Testis (tissue), 3 donors: ENCODE data around the gene SLC35E1. TPM values are rescaled to one million over a fixed set of nuclear protein-coding genes. Genes with fewer than 3 reads are reported as not detected.

ENCODE experiments used
- DNase-seq: peaks from one replicate; pipeline ENCODE4 v3.0.0-alpha.2; 2019
- H3K27ac ChIP-seq, 2 donors: fragments of 200-600 bp; sonication (generic); one replicate each; pipeline ENCODE4 v1.5.1; 2019
- H3K27me3 ChIP-seq: fragments of 200-600 bp; sonication (generic); one replicate; pipeline ENCODE4 v1.5.1; 2019
- H3K36me3 ChIP-seq: fragments of 200-600 bp; sonication (generic); one replicate; pipeline ENCODE4 v1.5.1; 2017; ENCODE audit warnings: low read depth; ENCODE audit errors: missing control alignments
- H3K4me1 ChIP-seq: fragments of 200-600 bp; sonication (generic); one replicate; pipeline ENCODE4 v1.5.1; 2019
- H3K4me3 ChIP-seq, 2 donors: fragments of 200-600 bp; sonication (generic); one replicate each; pipeline ENCODE4 v1.5.1; 2017 to 2019
- H3K9me3 ChIP-seq: fragments of 200-600 bp; sonication (generic); one replicate; pipeline ENCODE4 v1.5.1; 2017
- POLR2A ChIP-seq: fragments of 450-650 bp; IDR thresholded peaks from one replicate; pipeline ENCODE4 v1.6.1; 2017; ENCODE audit warnings: antibody characterized with exemption, mild to moderate bottlenecking, moderate library complexity
- WGBS, 2 donors: methylation state at CpG; one replicate each; pipeline ENCODE4 v1.1.5; 2018; 5-methylcytosine and 5-hydroxymethylcytosine counted together
- intact Hi-C: fragments of 100-400 bp; cut with DNase I; formaldehyde crosslinking; loops from one replicate; pipeline ENCODE4 v1.15.1; 2023; ENCODE audit warnings: low total_unique reads
- polyA plus RNA-seq: library from polyadenylated mRNA; stranded (reverse); fragments of 350-450 nt; fragmentation: Illumina TruSeq; extraction: RNeasy Lipid Tissue Mini Kit (QIAGEN cat#74804); gene quantifications from one replicate; pipeline ENCODE4 v1.2.3, GENCODE V29; 2014; ENCODE audit warnings: low read depth, low replicate concordance; ENCODE audit not compliant: insufficient read depth
- total RNA-seq, 2 donors: library from RNA; depleted of rRNA; stranded (reverse); fragments of >200 nt; gene quantifications; one replicate each; pipeline ENCODE4 v1.2.3, GENCODE V29; 2016
- TF ChIP-seq, protein P1 (sequence below), 3 experiments: fragments of 450-650 bp in 2 of 3; fragments of 200-600 bp in 1 of 3; sonication (generic) in 1 of 3; IDR thresholded peaks; one replicate each; pipeline ENCODE4 v1.5.1; 2016 to 2019; ENCODE audit warnings: antibody characterized with exemption in 3 of 3, mild to moderate bottlenecking in 2 of 3, moderate library complexity in 1 of 3

The SLC35E1 gene
- total and polyA plus RNA-seq, 3 donors from 2014 or later, result 20.3 to 56.3 (median 54.0) TPM

DNA sequence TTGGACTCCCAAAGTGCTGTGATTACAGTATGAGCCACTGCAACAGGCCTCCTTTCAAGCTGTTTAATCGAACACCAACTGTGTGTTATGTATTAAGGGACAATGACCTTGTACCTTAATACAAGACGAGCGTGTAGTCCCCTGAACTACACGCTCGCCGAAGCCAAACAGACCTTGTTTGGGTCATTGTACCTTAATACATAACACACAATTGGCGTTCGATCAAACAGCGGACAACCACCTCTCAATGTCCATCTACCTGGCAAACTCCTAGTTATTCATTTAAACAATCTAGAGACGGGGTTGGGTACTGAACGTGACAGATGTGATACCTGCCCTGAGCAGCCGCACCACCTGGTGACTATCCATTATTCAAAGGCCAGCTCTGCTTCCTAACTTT, 31.3 kb downstream of the SLC35E1 start:
- Histone ChIP-seq H3K27me3 (no peaks in the 10 kb centered on the region), H3K4me3 (peak overlapping the region; percentile 70 to 87), H3K27ac (no peak overlapping the region), H3K4me1 (peaks cover 20% of the 10 kb centered on the region), H3K36me3 (no peaks in the 10 kb centered on the region), H3K9me3 (no peaks in the 10 kb centered on the region)
- intact Hi-C loops, result no loop called here
- TF ChIP-seq, protein P1, sequence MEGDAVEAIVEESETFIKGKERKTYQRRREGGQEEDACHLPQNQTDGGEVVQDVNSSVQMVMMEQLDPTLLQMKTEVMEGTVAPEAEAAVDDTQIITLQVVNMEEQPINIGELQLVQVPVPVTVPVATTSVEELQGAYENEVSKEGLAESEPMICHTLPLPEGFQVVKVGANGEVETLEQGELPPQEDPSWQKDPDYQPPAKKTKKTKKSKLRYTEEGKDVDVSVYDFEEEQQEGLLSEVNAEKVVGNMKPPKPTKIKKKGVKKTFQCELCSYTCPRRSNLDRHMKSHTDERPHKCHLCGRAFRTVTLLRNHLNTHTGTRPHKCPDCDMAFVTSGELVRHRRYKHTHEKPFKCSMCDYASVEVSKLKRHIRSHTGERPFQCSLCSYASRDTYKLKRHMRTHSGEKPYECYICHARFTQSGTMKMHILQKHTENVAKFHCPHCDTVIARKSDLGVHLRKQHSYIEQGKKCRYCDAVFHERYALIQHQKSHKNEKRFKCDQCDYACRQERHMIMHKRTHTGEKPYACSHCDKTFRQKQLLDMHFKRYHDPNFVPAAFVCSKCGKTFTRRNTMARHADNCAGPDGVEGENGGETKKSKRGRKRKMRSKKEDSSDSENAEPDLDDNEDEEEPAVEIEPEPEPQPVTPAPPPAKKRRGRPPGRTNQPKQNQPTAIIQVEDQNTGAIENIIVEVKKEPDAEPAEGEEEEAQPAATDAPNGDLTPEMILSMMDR (IDR thresholded peaks at IDR 0.05), result no peak
- TF ChIP-seq POLR2A, result no peak
- no peak for DNase-seq
- 57 to 59% methylated on average over 12 of the region's 12 CpGs for WGBS, 2 donors

DNA sequence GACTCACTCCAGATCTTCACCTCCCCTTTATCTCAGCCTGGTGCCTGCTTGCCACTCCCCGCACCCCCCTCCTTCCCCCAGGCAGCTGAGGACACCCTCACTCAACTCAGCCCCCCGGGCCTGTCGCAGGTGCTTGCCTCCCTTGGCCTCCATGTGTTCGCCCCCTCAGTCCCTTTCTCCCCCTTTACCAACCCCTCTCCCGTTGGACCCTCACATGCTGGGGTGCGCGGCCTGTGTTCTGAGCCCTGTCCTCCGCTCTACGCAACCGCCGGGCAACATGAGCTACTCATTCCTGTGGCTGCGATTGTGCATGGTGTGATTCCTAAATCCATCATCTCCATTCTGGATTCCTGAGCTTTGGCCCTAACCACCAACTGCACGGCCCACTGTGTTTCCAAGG, 35.1 kb downstream of the SLC35E1 start:
- Histone ChIP-seq H3K36me3 (no peaks in the 10 kb centered on the region), H3K27me3 (no peaks in the 10 kb centered on the region), H3K4me3 (no peak overlapping the region), H3K4me1 (peaks cover 13% of the 10 kb centered on the region), H3K27ac (no peak overlapping the region), H3K9me3 (no peaks in the 10 kb centered on the region)
- 90 to 91% methylated on average over 13 of the region's 13 CpGs for WGBS, 2 donors
- intact Hi-C loops, result no loop called here
- TF ChIP-seq POLR2A, result no peak
- TF ChIP-seq, protein P1 (IDR thresholded peaks at IDR 0.05), result no peak
- no peak for DNase-seq

- 95 to 97% methylated on average over 7 to 9 of the region's 9 CpGs for WGBS, 2 donors
- intact Hi-C loops, result no loop called here
- Histone ChIP-seq H3K36me3 (no peaks in the 10 kb centered on the region), H3K27ac (no peak overlapping the region), H3K9me3 (no peaks in the 10 kb centered on the region), H3K4me3 (no peak overlapping the region), H3K4me1 (peaks cover 8% of the 10 kb centered on the region), H3K27me3 (no peaks in the 10 kb centered on the region)
- TF ChIP-seq, protein P1 (IDR thresholded peaks at IDR 0.05), result no peak
- no peak for TF ChIP-seq POLR2A
- DNase-seq, result no peak
These were observed 36.1 kb downstream of the SLC35E1 start for GRCh38 chr19:16536130-16536529.

GRCh38 chr19:16535381-16535780, 36.8 kb downstream of the SLC35E1 start:
- H3K27ac ChIP-seq, result no peak overlapping the region
- DNase-seq, result no peak
- H3K4me1 ChIP-seq, result peaks cover under 1% of the 10 kb centered on the region
- H3K4me3 ChIP-seq, result no peak overlapping the region
- 89% methylated on average over 18 of the region's 18 CpGs; no CpG with 5 or more reads in 1 of the 2 donors for WGBS, 2 donors
- TF ChIP-seq POLR2A, result no peak
- TF ChIP-seq, protein P1 (IDR thresholded peaks at IDR 0.05), result no peak
- no peaks in the 10 kb centered on the region for H3K36me3 ChIP-seq
- H3K27me3 ChIP-seq, result no peaks in the 10 kb centered on the region
- no peaks in the 10 kb centered on the region for H3K9me3 ChIP-seq
- intact Hi-C loops, result no loop called here

DNA sequence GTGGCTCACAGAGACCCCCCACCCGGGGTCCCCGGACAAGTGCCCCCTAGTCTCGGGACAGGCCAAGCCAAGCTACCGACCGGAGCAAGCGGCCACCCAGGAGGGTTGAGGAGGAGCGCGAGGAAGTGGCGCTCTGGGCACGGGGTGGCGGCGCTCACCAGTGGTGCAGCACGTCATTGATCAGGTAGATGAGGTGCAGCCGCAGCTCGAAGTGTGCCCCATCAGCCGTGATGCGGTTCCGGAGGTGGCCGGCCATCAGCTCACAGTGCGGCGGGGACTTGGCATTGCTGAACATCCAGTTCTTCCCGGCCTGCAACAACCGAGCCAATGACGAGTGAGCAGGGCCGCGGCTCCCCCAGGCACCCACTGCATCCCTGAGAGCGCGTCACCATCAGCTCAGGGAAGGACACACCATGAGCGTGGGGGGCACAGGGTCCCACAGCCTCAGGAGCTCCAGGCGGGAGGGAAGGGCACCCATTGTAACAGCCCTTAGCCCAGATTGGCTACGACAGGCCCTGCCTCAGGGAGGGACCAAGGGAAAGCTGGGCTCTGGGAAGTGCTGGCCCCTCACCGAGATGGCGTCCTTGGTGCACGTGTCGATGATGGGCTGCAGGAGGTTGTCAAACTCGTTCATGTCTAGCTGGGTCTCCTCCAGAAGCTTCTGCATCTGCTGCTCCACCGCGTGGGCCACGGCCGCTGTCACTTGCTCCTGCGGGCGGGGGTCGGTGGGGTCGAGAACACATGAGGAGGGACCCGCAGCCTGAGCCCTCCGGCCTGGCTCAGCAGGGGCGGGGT, 39.6 kb downstream of the SLC35E1 start:
- 82 to 93% methylated on average over 12 to 47 of the region's 47 CpGs for WGBS, 2 donors
- no peak for TF ChIP-seq POLR2A
- TF ChIP-seq, protein P1 (IDR thresholded peaks at IDR 0.05), result no peak
- H3K27me3 ChIP-seq, result no peaks in the 10 kb centered on the region
- no peaks in the 10 kb centered on the region for H3K4me1 ChIP-seq
- no peaks in the 10 kb centered on the region for H3K9me3 ChIP-seq
- H3K4me3 ChIP-seq, result no peak overlapping the region
- intact Hi-C loops, result no loop called here
- H3K27ac ChIP-seq, result no peak overlapping the region
- H3K36me3 ChIP-seq, result no peaks in the 10 kb centered on the region
- no peak for DNase-seq
